ENCODE results near the gene KRTAP5-2. TPM values are rescaled to one million over a fixed set of nuclear protein-coding genes. Genes with fewer than 3 reads are reported as not detected.
A peak's percentile ranks its signal among the peaks of the same experiment; 100 is the strongest.
"Not testable (repeated sequence)": the region's sequence is repeated elsewhere in the genome, so short reads cannot be mapped to it uniquely, and the experiment has no call there.

KRTAP5-2 gene
- polyA plus RNA-seq, 3 donors: not detected

DNA sequence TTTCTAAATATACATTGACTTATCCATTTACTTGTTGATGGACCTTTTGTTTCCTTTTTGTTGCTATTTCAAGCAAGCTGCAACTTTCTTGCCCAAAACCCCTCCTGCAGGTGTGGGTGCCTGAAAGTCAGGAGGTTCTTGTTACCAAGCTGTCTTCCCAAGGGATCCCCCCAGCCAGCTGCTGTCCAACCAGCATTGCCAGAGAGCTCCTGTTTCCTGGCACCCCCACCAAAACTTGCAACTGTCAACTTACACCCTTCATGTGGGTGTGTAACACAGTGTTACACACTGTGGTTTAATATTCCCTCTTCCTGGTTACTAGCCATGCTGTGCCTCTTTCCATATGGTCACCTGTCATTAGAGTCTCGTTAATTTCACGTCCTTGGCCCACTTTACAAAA is 11.4 kb downstream of the KRTAP5-2 start:
- peaks cover 18 to 30% of the 10 kb centered on the region in 2 donors for H3K4me1 ChIP-seq (ENCODE audit: control insufficient read depth in 1 of 2, insufficient read depth in 2 of 2, low read length in 2 of 2)
- intact Hi-C loops (cut with micrococcal nuclease): no loop called here

DNA sequence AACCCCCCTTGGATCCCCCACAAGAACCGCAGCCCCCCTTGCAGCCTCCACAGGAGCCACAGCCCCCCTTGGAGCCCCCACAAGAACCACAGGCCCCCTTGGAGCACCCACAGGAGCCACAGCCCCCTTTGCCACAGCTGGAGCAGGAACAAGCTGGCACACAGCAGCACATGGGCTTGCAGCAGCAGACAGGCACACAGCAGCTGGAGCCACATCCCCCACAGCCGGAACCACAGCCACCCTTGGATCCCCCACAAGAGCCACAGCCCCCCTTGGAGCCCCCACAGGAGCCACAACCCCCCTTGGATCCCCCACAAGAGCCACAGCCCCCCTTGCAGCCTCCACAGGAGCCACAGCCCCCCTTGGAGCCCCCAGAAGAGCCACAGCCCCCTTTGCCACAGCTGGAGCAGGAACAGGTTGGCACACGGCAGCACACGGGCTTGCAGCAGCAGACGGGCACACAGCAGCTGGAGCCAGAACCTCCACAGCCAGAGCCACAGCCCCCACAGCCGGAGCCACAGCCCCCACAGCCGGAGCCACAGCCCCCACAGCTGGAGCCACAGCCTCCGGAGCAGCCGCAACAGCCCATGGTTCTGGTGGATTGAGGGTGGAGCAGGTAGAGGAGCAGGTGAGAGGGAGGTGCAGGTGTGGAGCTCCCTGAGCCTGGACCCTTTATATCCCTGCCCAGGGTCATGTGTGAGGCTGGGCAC is 13.3 kb downstream of the KRTAP5-2 start, which contains the start of gene KRTAP5-1:
Gene KRTAP5-1 (minus strand): TSS at position 623 of the 710 bp plus-strand sequence. CDS start 34 bp downstream, at position 589.
- H3K4me1 ChIP-seq (ENCODE audit: control insufficient read depth in 1 of 2, insufficient read depth in 2 of 2, low read length in 2 of 2): peaks cover 17 to 25% of the 10 kb centered on the region in 2 donors
- 0% methylated on average over 3 of the region's 9 CpGs for WGBS (ENCODE audit: insufficient coverage)
- H4K20me1 ChIP-seq (ENCODE audit: insufficient read depth, low read length); H3K36me3 ChIP-seq (replicated peaks in 1 of 2; ENCODE audit: control insufficient read depth in 1 of 2, insufficient read depth in 2 of 2, low read length in 2 of 2); H3K79me2 ChIP-seq (ENCODE audit: insufficient read depth, low read length); intact Hi-C loops (cut with micrococcal nuclease); H3K36me3 Mint-ChIP-seq; H3K4me2 ChIP-seq (replicated peaks; ENCODE audit: extremely low read depth, low read length, poor library complexity, severe bottlenecking); DNase-seq; H2AFZ ChIP-seq (ENCODE audit: insufficient read depth, low read depth, low read length, poor library complexity, severe bottlenecking); H3K4me3 ChIP-seq (replicated peaks in 1 of 3; ENCODE audit: low read depth in 2 of 3, low read length in 3 of 3); H3K27ac ChIP-seq (ENCODE audit: low read depth in 1 of 2, low read length in 2 of 2); H3K9ac ChIP-seq (ENCODE audit: insufficient read depth, low read length, poor library complexity, severe bottlenecking): not testable (repeated sequence)
- H3K9me3 Mint-ChIP-seq: peaks cover 19 to 34% (median 31%) of the 10 kb centered on the region in 7 donors
- H3K27ac Mint-ChIP-seq: peak within 1 kb of the TSS in 1 of 7 donors; percentile 41
- peaks cover 3 to 34% of the 10 kb centered on the region in 2 donors for H3K9me3 ChIP-seq (replicated peaks in 1 of 2; ENCODE audit: control insufficient read depth in 1 of 2, insufficient read depth in 1 of 2, low read length in 2 of 2)
- peaks cover 8 to 32% of the 10 kb centered on the region in 2 donors for H3K27me3 ChIP-seq (ENCODE audit: control insufficient read depth in 2 of 2, insufficient read depth in 2 of 2, low read length in 2 of 2)
- peak within 1 kb of the TSS in 1 of 2 donors; percentile 53 for H3K4me3 Mint-ChIP-seq
- H3K4me1 Mint-ChIP-seq: peaks cover 17% of the 10 kb centered on the region
- H3K27me3 Mint-ChIP-seq (ENCODE audit: low read depth in 3 of 3): peaks cover 31 to 60% (median 46%) of the 10 kb centered on the region in 3 donors

More for the DNA sequence above, 11.4 kb downstream of the KRTAP5-2 start:
- no peak overlapping the region for H2AFZ ChIP-seq (ENCODE audit: insufficient read depth, low read depth, low read length, poor library complexity, severe bottlenecking)
- no peak overlapping the region for H3K9ac ChIP-seq (ENCODE audit: insufficient read depth, low read length, poor library complexity, severe bottlenecking)
- Mint-ChIP-seq H3K36me3 (peaks cover 0 to 3% of the 10 kb centered on the region in 2 donors), H3K27me3 (ENCODE audit: low read depth in 3 of 3) (peaks cover 38 to 64% (median 53%) of the 10 kb centered on the region in 3 donors), H3K4me3 (peak overlapping the region in 1 of 2 donors; percentile 30), H3K9me3 (peaks cover 14 to 41% (median 24%) of the 10 kb centered on the region in 7 donors), H3K4me1 (peaks cover 20% of the 10 kb centered on the region), H3K27ac (no peak overlapping the region)
- TF ChIP-seq, protein P1, sequence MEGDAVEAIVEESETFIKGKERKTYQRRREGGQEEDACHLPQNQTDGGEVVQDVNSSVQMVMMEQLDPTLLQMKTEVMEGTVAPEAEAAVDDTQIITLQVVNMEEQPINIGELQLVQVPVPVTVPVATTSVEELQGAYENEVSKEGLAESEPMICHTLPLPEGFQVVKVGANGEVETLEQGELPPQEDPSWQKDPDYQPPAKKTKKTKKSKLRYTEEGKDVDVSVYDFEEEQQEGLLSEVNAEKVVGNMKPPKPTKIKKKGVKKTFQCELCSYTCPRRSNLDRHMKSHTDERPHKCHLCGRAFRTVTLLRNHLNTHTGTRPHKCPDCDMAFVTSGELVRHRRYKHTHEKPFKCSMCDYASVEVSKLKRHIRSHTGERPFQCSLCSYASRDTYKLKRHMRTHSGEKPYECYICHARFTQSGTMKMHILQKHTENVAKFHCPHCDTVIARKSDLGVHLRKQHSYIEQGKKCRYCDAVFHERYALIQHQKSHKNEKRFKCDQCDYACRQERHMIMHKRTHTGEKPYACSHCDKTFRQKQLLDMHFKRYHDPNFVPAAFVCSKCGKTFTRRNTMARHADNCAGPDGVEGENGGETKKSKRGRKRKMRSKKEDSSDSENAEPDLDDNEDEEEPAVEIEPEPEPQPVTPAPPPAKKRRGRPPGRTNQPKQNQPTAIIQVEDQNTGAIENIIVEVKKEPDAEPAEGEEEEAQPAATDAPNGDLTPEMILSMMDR (IDR thresholded peaks at IDR 0.05): no peak
- H4K20me1 ChIP-seq (ENCODE audit: insufficient read depth, low read length): no peaks in the 10 kb centered on the region
- DNase-seq: no peak
- WGBS (ENCODE audit: insufficient coverage): no CpG with 5 or more reads among the region's 2 CpGs
- no peak overlapping the region for H3K4me2 ChIP-seq (replicated peaks; ENCODE audit: extremely low read depth, low read length, poor library complexity, severe bottlenecking)
- peaks cover 8 to 33% of the 10 kb centered on the region in 2 donors for H3K27me3 ChIP-seq (ENCODE audit: control insufficient read depth in 2 of 2, insufficient read depth in 2 of 2, low read length in 2 of 2)
- H3K9me3 ChIP-seq (replicated peaks in 1 of 2; ENCODE audit: control insufficient read depth in 1 of 2, insufficient read depth in 1 of 2, low read length in 2 of 2): peaks cover 7 to 34% of the 10 kb centered on the region in 2 donors
- no peaks in the 10 kb centered on the region for H3K36me3 ChIP-seq (replicated peaks in 1 of 2; ENCODE audit: control insufficient read depth in 1 of 2, insufficient read depth in 2 of 2, low read length in 2 of 2)
- H3K4me3 ChIP-seq (replicated peaks in 1 of 3; ENCODE audit: low read depth in 2 of 3, low read length in 3 of 3): no peak overlapping the region
- H3K79me2 ChIP-seq (ENCODE audit: insufficient read depth, low read length): no peaks in the 10 kb centered on the region
- H3K27ac ChIP-seq (ENCODE audit: low read depth in 1 of 2, low read length in 2 of 2): no peak overlapping the region

DNA sequence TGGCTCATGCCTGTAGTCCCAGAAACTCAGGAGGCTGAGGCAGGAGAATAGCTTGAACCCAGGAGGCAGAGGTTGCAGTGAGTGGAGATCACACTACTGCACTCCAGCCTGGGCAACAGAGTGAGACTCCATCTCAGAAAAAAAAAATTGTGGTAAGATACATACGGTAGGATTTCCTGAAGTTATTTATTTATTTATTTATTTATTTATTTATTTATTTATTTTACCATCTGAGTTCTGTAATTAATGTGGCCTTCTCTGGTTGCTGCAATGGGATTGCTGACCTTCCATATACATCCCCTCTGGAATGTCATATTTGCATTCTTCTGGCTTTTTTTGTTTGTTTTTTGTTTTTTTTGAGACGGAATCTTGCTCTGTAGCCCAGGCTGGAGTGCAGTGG is 15.2 kb downstream of the KRTAP5-2 start:
- H3K27ac Mint-ChIP-seq: not testable (repeated sequence)

More for the DNA sequence above, 15.2 kb downstream of the KRTAP5-2 start:
- Histone ChIP-seq H3K9me3 (replicated peaks in 1 of 2; ENCODE audit: control insufficient read depth in 1 of 2, insufficient read depth in 1 of 2, low read length in 2 of 2) (peaks cover 8 to 28% of the 10 kb centered on the region in 2 donors), H3K27me3 (ENCODE audit: control insufficient read depth in 2 of 2, insufficient read depth in 2 of 2, low read length in 2 of 2) (peaks cover 8 to 32% of the 10 kb centered on the region in 2 donors)
- H3K36me3 Mint-ChIP-seq; H3K4me1 Mint-ChIP-seq; H3K27ac ChIP-seq (ENCODE audit: low read depth in 1 of 2, low read length in 2 of 2); H3K4me3 Mint-ChIP-seq; H4K20me1 ChIP-seq (ENCODE audit: insufficient read depth, low read length); H3K4me2 ChIP-seq (replicated peaks; ENCODE audit: extremely low read depth, low read length, poor library complexity, severe bottlenecking); H3K4me1 ChIP-seq (ENCODE audit: control insufficient read depth in 1 of 2, insufficient read depth in 2 of 2, low read length in 2 of 2); H3K79me2 ChIP-seq (ENCODE audit: insufficient read depth, low read length); intact Hi-C loops (cut with micrococcal nuclease); DNase-seq; H3K36me3 ChIP-seq (replicated peaks in 1 of 2; ENCODE audit: control insufficient read depth in 1 of 2, insufficient read depth in 2 of 2, low read length in 2 of 2); H2AFZ ChIP-seq (ENCODE audit: insufficient read depth, low read depth, low read length, poor library complexity, severe bottlenecking); H3K9ac ChIP-seq (ENCODE audit: insufficient read depth, low read length, poor library complexity, severe bottlenecking); H3K4me3 ChIP-seq (replicated peaks in 1 of 3; ENCODE audit: low read depth in 2 of 3, low read length in 3 of 3): not testable (repeated sequence)
- Mint-ChIP-seq H3K27me3 (ENCODE audit: low read depth in 3 of 3) (peaks cover 36 to 71% (median 54%) of the 10 kb centered on the region in 3 donors), H3K9me3 (peaks cover 21 to 42% (median 37%) of the 10 kb centered on the region in 7 donors)
- no CpG with 5 or more reads among the region's 2 CpGs for WGBS (ENCODE audit: insufficient coverage)

Data from CD14-positive monocyte (primary cell).